ENCODE results near the gene CIDEC.
"Not testable (repeated sequence)": the region's sequence is repeated elsewhere in the genome, so short reads cannot be mapped to it uniquely, and the experiment has no call there.

Gene CIDEC

DNA sequence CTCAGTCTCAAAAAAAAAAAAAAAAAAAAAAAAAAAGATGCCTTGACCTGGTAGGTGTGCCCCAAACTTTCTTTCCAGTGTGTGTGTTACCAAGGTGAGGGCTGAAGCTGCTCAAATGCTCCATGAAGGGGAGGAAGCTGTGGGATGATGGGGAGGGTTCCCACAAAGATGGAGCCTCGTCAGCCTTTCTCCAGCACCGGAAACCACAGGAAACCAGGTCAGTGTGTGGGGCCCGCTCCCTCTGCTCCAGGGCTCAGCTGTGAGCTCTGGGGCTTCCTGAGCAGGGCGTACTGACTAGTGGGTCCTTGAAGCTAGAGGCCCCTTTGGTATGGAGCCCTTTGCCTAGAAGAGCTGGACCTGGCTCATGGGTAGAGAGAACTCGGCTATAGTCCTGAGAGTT lies 21.9 kb upstream of the CIDEC start:
- peak in 1 of 2 experiments; percentile 35 for DNase-seq (ENCODE audit: low read depth in 2 of 2)

- DNase-seq (ENCODE audit: low read depth in 2 of 2) = not testable (repeated sequence)
Observed at GRCh38 chr3:9900965-9901415, 20.9 kb upstream of the CIDEC start.

- no peak for DNase-seq (ENCODE audit: low read depth in 2 of 2)
Observed at GRCh38 chr3:9899289-9899791, 19.3 kb upstream of the CIDEC start.

- DNase-seq (ENCODE audit: low read depth in 2 of 2) = no peak
Observed at GRCh38 chr3:9898467-9899241, 18.6 kb upstream of the CIDEC start.

- DNase-seq (ENCODE audit: low read depth in 2 of 2) = no peak
Observed at GRCh38 chr3:9897408-9898372, 17.6 kb upstream of the CIDEC start.

DNA sequence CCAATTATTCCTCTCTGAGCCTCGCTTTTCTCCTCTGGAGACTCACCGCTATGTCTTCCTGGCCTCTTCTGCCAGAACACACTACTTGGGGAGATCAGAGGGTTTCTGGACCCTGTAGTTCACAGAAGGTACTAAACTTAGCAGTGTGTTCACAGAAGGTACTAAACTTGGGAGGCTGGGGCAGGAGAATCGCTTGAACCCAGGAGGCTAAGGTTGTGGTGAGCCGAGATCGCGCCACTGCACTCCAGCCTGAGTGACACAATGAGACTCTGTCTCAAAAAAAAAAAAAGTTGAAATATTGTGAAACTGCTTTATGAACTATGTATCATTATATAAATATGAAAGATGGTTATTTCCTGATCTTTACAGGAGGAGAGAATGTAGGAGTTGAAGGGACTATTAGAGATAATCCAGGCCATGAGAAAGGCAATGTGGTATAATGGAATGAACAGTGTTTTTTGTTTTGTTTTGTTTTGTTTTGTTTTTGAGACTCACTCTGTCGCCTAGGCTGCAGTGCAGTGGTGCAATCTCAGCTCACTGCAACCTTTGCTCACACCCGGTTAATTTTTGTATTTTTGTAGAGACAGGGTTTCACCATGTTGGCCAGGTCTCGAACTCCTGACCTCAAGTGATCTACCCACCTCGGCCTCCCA lies 16.8 kb upstream of the CIDEC start:
- not testable (repeated sequence) for DNase-seq (ENCODE audit: low read depth in 2 of 2)

- DNase-seq (ENCODE audit: low read depth in 2 of 2) = not testable (repeated sequence)
Observed at GRCh38 chr3:9895715-9896114, 15.7 kb upstream of the CIDEC start.

DNA sequence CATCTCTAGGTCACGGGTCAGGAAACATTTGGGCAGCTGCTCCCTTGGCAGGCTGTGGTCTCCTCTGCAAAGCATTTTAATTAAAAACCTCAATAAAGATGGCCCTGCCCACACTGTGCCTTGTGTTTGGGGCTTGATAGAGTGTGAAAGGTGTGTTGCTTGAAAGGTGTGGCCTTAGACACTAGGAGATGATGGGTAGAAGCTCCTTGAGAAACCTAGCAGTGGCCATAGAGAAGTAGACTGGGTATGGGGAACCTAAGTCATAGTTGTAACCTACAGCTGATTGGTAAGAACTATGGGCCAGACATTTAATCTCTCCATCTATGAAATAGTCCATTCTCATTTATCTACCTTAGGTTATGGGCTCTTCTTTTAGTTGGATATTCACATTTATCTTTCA lies 13.7 kb upstream of the CIDEC start:
- no peak for DNase-seq (ENCODE audit: low read depth in 2 of 2)

DNA sequence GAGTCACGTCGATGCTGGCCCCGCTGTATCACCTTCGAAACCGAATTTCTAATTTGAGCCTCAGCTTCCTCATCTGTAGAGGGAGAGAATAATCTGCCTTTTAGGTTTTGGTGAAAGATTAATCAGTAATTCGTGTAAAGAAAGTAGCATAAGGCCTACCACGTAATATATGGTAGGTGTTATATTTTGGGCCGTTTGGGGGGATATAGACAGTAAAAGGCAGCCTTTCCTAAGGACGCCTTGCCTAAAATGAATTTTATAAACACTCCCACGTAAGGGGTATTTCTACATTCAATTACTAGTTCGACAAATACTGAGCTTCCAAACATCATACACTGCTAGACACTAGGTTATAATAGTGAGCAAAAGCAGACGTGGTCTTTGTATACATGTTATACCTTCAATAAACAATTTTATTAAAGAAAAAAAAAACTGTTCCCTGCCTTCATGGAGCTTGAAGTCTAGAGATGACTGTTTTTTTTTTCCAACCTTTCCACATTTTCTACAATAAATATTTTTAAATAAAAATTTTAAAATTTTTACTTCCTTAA lies 11.1 kb upstream of the CIDEC start:
- DNase-seq (ENCODE audit: low read depth in 2 of 2) = no peak

DNA sequence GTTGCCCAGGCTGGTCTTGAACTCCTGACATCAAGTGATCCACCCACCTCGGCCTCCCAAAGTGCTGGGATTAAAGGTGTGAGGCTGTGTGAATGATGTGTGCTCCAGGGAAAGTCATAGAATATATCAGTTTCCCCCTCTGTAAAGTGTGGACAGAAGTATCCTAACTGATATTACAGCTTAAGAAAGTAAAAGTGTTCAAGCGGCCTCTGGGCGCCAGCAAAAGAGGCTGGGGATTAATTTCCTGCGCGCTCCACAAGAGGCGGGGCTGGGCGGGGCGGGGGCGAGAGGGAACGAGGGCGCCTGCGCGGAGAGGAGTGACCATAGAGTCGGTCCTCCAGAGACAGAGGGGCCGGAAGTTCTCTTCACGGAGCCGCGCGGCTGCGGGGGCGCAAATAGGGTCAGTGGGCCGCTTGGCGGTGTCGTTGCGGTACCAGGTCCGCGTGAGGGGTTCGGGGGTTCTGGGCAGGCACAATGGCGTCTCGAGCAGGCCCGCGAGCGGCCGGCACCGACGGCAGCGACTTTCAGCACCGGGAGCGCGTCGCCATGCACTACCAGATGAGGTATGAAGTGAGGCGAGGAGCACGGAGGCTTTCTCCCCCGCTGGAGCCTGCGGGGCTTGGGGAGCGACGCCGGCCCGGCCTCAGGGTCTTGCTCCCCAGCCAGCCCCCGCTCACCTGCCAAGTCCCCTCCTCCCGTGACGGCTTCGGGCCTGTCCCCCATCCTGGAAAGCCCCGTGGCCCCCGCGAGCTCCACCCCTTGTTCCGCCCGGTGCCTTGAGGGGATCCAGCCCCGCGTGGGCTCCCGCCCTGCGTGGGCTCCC lies 10.4 kb upstream of the CIDEC start, which contains the start of gene JAGN1:
TSS of gene JAGN1 (plus strand) at position 362 of the 823 bp plus-strand sequence. CDS start at position 475, 113 bp downstream.
- DNase-seq (ENCODE audit: low read depth in 2 of 2) = peak; percentile 86 to 87

GRCh38 chr3:9889405-9889804 lies 9.4 kb upstream of the CIDEC start:
- no peak for DNase-seq (ENCODE audit: low read depth in 2 of 2)

DNA sequence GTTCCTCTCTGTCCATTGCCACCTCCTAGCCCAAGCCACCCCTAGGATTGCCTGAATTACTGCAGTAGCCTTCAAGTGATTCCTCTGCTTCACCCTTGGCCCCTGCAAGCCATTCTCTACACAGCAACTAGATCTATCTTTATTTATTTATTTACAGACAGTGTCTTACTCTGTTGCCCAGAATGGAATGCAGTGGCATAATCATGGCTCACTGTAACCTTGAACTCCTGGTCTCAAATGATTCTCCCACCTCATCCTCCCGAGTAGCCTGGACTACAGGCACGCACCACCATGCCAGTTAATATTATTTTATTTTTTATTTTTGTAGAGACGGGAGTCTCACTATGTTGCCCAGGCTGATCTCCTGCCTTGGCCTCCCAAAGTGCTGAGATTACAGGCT lies 8.5 kb upstream of the CIDEC start:
- DNase-seq (ENCODE audit: low read depth in 2 of 2) = no peak

DNA sequence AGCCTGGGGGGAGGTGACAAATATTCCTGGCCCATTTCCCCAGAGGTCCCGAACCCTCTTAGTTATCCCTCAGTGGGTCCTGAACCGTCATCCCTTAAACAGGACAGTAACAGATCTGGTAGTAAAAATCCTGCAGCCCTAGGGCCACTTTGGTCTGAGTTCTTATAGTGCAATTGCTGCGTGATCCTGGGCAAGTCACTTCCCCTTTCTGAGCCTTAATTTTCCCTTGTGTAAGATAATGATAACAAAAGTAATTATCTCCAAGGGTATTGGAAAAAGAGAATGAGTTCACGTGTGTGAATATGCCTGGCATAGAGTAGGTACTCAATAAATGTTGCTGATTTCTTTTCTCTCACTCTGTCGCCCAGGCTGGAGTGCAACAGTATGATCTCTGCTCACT lies 7.4 kb upstream of the CIDEC start:
- no peak for DNase-seq (ENCODE audit: low read depth in 2 of 2)

- DNase-seq (ENCODE audit: low read depth in 2 of 2) = no peak
Observed at GRCh38 chr3:9886328-9886727, 6.3 kb upstream of the CIDEC start.

DNA sequence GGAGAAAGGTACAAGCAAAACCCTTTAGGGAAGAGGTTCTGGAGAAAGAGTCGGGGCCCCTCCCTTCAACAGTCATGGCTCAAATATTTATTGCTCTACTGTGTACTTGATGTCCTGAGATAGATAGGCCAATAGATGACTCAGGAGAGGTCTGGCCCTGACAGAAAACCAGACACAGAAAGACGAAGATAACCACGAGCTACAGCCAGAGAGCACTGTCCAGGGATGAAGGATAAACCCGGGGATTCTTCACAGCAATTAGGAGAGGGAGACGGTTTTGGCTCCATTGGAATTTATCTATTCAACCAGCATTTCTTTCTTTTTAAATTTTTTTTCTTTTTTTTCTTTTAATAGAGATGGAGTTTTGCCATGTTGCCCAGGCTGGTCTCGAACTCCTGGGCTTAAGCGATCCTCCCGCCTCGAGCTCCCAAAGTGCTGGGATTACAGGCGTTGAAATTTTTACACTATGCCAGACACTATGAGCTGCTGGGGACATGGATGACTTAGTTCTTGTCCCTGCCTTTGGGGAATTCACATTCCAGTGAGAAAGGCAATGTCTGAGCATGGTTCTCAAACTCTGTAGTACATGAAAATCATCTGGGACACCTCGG lies 4.6 kb upstream of the CIDEC start:
- no peak for DNase-seq (ENCODE audit: low read depth in 2 of 2)

DNA sequence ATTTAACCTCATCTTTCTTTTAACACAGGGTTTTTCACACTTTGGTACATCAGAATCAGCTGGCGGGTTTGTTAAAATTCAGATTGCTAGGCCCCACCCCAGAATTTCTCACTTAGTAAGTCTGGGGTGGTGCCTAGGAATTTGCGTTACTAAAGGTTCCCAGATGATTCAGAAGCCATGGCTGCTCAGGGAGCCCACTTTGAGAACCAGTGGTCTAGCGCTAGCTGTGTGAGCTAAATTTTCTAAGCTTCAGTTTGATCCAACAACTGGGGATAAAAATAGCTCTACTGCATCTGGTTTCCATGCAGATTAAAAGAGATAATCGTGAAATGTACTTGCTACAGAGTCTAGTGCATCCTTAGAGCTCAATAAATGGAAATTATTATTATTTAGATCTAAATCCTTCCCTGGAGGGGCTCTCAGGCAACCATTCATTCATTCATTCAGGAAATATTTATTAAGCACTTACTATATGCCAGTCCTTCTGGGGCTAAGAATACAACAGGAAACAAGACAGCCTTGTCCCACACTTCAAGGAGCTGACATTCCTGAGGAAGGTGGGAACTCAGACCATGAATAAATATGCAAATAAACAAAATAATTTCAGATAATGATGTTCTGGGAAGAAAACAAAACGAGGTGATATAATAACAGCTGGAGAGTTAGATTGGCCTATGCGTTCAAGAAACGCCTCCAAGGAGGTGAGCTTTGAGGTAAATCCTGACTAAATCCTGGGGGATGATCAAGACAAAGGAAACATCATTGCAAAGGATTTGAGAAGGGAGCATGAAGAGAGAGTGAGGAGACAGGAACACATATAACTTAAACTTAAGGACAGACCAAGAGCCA lies 3.9 kb upstream of the CIDEC start:
- DNase-seq (ENCODE audit: low read depth in 2 of 2) = no peak

DNA sequence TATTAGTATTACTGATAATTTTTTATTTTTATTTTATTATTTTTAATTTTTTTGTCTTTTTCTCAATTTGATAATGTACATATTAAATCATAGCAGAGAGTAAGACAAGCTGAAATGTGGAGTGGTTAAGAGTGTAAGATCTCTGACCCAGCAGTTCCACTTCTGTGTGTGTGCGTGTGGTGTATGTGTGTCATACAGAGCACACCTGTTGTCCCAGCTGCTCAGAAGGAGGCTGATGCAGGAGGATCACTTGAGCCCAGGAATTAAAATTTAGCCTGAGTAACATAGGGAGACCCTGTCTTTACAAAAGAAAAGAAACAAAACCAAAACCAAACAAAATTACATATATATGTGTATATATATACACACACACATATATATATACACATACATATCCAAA lies 1.4 kb upstream of the CIDEC start:
- DNase-seq (ENCODE audit: low read depth in 2 of 2) = no peak

DNA sequence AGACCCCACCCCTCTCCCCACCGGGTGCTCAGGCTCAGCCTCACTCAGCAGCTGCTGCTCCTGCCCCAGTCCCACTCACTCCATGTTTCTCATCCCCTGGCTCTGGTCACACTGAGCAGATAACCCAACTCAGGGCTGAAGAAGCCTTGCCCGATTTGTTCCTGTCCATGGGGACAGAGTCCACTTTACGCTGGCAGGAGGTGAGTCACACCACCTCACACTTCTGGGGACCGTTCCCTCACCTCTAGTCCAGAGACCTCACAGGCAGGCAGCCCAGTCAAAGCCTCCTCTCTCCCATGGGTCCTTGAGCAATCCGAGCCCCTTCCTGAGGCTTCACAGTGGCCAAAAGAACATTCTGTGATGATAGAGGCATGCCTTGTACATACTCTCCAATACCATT lies 1.4 kb downstream of the CIDEC start:
- DNase-seq (ENCODE audit: low read depth in 2 of 2) = no peak

GRCh38 chr3:9876991-9877390 lies 3.1 kb downstream of the CIDEC start:
- no peak for DNase-seq (ENCODE audit: low read depth in 2 of 2)
